NCI-H345 treated with DMSO at 0.1 percent for 48 hours (cell line): ENCODE measurements around the gene SNPH.

Source experiments
- DNase-seq: peaks from one replicate; lab custom pipeline; 2025; ENCODE audit not compliant: unreplicated experiment; lab: John Stamatoyannopoulos, UW

Gene SNPH

DNA sequence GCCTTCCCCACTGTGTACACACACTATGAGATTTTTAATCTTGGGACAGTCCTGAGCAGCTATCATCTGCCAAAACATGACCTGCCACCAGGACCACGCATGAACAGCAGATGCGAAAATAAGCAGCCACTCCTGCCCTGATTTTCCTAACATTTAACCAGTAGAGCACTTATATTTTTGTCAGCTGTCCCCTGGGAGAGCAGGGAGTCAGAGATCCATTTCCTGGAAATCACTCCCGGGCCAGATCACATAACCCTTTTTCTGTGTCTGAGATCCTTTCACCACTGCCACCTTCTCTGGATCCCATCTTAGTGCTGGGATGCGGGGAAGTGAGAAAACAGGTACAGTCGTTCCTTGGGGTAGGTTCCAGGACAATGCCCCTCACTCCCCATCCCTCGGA lies 57.2 kb downstream of the SNPH start:
- DNase-seq, result no peak

DNA sequence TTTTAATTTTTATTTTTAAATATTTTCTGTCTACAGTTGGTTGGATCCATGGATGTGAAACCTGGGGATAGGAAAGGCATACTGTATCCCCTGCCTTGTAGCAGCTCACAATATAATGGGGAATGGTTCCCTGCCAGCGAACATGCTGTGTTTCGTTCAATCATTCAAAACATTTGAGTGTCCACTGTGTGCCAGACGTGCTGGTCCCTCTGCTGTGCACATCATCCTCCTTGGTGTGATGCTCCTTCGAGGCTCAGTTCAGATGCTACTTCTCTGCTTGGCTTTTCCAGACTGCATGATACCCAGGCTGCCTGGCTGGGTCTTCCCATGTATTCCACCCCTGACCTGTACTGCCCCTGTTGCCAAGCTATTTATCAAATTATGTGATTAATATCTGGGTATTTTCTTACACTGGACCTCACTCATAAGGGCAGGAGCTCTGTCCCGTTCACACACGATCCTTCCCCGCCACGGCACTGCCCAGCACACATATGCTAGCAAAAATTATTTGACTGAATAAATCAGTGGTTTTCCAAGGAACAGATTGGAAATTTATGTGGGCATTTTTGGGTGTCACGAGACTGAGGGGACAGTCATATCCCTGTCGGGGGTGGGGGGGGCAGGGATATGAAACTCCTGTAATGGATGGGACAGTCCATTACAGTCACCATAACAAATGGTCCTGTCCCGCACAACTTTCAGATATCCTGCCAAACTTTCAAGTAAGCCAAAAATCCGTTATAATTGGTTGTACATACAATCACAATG lies 57.9 kb downstream of the SNPH start:
- no peak for DNase-seq

DNA sequence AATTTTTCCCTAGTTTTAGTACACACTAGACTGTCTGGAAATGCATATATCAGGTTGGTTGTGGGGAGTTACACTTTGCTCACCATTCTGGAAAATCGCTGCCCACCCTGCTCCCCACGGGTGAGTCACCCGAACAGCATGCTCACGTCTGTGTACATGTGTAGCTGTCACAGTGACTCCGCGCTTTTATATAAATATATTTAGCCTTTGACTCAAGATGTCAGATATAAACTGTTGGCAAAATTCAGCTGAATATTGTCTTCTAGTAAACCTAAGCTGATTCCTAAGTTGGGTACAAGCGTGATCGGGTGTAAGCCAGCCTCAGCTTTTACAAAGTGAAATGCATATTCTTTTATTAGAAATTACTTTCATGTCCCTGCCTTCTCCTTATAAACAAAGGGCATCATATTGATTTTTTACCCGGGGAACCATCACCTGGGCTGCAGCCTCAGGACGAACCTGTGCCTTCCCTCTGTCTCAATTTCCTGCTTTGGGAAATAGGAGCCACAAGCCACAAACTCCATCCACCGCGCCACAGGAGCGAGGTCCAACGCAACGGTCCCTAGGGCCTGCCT lies 58.6 kb downstream of the SNPH start:
- no peak for DNase-seq

DNA sequence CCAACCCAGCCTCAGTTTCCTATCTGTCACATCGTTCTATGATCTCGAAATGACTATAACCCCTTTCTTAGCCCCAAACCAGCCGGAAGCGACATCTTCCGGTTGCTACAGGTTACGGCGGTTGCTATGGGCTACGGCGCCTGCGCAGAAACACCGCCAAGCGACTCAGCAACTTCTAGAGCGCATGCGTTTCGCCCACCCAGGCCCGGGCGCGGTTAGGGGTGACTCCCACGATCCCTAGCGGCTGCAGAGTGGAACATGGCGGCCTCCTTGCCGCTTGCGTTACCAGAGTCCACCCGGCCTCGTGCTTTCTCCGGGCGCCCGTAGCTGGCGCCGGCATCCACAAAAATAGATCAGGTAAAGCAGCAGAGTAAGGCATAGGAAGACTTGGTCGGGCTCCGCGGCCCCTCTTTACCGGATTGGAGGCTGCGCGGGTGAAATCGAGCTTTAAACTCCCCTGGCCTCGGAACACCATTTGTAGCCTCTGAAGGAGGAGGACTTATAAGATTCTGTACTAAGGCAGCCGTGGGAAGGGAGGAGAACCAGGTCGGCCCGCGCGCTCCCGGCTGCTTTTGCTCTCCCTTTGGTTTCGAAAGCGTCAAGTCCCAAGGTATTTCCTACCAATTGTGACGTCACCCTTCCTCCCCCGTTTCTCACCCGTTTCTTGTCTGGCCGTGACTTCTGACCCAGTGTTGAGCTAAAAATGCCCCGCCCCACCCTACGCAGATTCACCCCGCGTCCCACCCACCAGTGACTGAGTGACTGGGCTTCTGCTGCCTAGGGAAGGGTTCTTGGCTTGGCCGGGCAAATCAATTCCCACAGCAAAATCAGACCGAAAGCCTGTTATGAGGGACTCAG lies 59.3 kb downstream of the SNPH start:
- peak; percentile 97 for DNase-seq

DNA sequence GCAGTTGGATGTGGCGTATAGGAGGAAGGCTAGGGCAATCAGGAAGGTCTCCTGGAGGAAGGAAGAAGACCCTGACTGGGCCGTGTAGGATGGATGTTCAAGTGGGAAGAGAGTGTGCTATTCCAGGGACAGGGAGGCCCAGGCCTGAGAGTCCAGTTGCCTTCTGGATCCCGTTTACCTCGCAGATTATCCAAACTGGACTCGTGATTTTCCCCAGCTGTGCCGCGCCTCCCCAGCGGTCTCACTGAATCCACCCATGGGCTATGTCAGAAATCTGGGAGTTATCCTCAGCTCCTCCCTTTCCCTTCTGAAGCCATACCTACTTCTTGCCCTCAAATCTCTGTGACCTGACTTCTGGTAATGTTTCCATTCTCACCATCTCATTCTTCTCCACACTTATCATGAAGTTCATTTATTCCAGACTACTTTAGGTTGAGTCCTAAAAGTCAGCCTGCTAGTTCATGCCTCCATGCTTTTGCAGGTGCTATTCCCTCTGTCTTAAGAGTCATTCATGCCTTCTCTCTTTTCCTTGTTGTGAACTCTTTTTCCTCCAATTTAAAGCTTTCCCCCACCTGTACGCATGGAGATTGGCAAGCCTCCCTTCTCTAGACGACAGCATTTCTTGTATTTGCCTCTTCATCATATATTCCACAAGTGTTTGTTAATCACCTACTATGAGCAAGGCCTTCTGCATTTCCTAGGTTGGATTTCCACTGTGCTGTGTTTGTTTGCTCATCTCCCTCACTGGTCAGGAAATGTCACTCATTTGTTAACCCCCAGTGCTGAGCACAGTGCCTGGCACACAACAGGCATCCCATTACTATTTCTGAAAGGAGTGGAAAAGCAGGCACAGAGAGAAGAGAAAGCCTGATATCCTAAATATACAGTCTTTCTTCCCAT lies 60.2 kb downstream of the SNPH start:
- no peak for DNase-seq

DNA sequence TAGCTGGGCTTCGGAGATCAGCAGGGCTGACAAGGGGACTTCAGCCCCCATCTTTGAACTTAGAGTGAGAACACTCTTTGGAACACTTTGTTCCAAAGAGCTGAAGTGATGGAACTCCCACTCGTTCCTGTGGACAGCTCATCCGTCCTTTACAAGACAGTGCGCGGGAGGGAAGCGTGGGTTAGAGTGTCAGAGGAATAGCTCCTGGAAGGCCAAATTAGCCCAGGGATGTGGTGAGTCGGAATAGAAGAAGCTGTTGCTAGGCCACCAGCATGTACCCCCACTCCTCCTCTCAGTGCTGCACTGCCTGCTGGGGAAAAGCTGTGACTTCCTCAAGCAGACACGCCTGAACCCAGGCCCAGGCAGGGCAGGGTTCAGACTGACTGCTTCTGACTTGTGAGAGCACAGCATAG lies 61.2 kb downstream of the SNPH start:
- no peak for DNase-seq

DNA sequence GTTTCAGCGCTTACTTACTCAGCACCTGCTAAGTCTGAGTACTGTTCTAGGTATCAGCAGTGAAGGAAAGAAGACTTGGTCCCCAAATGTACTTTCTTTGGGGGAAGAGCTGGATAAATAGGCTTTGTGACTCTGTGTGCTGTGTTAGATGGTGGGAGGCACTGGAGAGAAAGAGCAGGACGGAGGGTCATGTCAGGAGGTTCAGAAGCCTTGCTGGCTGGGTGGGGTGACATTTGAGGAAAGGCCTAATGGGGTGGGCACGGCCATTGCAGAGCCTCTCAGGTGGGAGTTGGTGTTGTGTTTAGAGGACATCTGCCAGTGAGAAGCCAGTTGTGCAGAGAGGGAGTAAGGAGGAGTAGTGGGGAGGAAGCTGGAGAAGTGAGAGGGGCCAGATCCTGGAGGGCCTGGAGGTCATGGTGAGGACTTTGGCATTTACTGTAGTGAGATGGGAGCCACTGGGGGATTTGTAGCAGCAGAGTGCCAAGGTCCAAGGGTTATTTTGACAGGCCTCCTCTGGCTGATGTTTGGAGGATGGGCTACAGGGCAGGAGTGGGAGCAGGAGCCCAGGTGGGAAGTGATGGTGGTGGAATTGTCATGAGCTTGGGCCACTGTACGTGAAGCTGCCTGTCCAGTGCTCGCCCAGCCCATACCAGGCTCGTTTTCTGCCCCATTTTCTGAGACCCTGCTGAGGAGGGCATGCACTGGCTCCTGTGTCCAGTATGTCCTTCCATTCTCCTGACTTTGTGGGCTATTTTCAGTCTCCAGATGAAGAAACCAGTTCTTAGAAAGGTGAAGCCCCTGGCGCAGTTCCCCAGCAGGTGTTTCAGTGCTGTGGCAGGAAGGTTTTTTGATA lies 62.0 kb downstream of the SNPH start:
- DNase-seq, result no peak

DNA sequence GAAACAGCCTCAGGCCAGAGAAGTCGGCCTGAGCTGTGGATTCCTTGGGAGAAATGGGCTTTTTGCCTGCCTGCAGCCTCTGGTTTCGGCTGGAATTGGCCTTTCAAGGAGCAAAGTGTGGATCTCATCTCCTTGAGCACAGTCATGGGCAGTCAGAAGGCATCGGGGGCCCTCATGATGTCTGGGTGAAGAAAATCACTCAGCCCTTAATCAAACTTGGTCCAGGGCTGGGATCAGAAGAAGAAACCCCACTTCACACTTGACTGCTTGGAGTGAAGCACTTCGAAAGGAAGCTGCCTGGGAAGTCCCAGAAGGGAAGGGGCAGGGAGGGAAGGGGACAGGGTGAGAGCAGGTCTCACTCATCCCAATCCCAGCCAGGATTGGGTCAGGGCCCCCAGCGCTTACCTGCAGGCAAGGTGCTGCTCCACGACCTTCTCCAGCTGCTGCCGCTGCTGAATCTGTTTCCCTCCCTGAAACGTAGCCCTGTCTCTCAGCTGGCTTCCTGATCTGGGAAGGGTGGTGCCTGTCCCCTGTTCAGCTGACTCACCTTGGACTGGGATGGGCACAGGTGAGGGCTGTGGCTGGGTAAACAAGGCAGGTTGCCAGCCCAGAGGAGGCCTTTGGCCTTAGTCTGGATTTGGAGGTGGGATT lies 62.7 kb downstream of the SNPH start, which contains the start of gene SDCBP2:
TSS of gene SDCBP2 (minus strand) at position 460 of the 651 bp plus-strand sequence. CDS start 8,723 bp downstream, outside the sequence.
- no peak for DNase-seq

DNA sequence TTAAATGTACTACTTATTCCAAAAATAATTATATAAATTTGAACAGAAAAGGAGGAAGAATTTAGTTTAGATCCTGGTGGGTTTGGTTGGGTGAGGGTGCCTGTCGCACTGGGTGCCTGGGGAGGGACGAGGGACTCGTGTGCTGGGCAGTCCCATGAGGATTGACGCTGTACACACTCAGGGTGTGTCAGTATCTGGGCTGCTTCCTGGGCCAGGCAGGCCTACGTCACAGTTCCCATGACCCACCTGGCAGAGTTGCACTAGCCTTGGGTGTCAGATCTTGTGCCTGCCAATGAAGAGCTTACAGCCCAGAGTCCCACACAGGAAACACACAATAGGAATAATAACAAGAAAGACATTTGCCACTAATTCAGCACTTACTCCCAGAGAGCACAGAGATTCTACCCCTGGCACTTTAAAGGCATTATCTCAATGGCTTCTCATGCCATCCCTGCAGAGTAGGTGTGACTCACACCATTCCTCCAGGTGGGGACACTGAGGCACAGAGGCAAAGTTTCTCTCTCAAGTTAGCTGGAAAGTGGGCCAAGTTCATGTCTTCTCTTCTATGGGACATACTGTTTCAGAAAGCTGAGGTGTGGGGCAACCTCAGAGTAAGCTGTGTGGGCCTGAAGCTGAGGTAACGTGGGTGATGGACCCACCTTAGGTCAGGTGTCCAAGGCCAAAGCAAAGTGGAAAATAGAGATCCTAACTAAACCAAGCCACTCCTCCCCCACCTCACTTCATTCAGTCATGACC lies 64.2 kb downstream of the SNPH start:
- DNase-seq, result no peak

DNA sequence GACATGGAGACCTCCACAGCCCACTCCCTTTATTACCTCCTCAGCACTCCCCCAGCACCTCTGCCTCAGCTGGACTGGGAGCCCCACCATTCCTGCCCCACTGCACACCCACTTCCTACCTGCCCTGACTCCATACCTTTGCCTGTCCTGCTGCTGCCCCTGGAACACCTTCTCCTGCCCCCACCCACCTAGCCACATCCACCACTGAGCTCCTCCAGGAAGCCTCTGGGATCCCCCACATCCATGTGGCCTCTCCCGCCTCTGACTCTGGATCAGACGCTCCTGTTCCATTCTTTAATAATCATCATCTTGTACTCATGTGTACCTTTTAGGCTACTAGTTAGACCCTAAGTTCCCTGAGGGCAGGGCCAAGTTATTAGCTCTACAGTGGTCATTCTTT lies 65.0 kb downstream of the SNPH start:
- no peak for DNase-seq

DNA sequence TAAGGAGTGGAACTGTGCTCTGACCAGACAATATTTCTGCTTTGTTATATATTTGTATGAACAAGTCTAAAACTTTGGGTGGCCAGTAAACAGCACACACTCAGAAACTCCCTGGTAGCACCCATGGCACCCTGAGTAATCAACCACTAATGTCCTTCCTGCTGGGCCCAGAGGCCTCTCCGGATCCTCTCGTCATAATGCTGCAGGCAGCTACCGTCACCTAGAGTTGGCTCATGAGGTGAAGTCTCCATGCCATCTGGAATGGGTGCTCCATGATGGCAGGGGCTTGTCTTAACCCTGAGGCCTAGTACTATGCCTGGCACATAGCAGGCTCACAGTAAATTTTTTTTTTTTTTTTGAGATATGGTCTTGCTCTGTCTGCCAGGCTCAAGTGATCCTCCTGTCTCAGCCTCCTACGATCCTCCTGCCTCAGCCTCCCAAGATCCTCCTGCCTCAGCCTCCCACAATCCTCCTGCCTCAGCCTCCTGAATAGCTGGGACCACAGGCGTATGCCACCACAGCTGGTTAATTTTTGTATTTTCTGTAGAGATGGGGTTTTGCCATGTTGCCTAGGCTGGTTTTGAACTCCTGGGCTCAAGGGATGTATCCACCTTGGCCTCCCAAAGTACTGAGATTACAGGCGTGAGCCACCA lies 65.8 kb downstream of the SNPH start:
- DNase-seq, result no peak

DNA sequence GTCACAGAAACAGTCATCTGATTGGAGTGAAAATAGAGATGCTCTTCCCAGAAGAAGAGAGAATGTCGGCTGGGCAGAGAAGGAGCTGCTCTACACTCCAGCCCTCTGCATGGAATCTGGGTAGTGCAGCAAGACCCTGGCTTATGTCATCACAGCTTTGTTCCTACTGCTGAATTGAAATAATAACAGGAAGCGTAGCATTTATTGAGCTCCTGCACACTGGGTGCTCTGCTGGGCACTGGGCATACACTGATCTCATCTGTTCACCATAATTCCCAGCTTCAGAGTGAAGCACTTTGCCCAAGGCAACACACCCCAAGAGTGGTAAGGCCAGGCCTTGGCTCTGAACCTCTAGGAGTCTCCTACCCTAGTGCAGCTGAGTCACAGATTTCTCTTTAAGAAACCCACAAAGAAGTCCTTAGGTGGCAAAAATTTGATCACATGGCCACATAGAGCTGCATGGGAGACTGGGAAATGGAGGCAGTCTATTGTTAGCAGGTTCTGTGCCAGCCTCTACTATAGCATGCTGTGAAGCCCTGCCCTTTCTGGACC lies 66.7 kb downstream of the SNPH start:
- DNase-seq, result no peak

DNA sequence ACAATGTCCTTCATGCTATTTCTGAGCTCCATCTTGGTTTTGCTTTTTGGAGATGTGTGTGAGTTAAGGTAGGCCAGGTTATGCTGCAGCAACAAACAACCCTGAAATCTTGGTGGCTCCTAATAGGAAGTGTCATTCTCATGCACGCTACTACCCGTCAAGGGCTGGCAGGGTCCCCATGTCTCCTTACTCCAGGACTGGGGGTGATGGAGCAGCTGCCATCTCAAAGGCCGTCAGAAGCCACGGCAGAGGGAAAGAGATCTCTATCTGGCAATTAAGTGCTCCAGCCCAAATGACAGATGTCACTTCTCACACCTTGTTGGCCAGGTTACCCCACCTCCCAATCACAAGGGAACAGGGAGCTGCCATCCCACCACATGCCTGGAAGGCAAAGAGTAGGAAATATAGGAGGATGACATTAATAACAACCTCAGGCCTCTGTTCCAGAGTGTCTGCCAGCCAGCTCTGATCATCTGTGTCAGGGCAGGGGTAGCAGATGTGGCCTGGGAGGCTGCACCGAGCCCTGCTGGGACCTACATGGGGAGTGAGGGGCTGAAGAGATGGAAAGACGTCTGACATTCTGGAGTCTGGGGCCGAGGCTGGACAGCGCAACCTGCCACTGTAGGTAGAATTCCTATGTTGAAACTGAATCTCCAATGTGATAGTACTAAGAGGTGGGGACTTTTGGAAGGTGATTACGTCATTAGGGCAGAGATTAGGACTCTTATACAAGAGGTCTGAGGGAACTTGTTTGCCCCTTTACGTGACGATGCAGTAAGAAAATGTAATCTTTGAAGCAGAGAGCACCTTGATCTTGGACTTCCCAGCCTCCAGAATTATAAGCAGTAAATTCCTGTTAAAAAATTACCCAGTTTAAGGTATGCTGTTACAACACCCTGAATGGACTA lies 67.6 kb downstream of the SNPH start:
- DNase-seq, result no peak

DNA sequence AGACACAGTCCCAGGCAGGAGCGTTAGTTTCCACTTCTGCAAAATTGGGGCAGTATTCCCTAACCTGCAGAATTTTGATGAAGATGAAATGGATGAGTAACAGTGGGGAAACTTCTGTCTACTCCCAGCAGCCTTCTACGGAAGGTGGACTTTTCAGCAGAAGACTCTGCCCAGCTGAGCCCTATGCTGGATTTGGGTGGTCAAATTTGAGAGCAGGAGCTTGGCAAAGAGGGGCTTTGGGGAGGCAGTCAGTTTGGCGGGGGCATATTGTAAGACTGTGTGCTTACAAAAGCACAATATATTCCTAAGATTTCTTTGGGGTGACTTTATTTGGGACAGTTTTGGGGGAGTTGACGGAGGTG lies 68.3 kb downstream of the SNPH start:
- DNase-seq, result no peak

DNA sequence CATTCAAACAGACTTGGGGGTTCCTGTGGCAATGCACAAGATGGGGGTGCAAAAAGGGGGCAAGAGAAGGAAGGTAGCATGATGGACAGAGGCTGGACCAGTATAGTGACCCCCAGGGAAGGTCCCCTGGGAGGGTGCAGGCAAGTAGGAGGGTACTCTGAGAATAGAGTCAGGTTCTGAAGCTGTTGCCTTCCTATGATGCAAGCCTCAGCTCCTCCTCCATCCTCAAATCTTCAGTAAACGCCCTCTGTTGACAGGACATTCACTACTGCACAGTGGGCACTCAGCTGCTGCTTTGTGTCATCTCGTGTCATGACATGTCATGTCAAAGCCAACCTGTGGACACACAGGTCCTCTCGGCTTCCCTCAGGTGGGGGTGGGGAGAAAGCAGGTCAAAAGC lies 68.7 kb downstream of the SNPH start:
- DNase-seq, result no peak

DNA sequence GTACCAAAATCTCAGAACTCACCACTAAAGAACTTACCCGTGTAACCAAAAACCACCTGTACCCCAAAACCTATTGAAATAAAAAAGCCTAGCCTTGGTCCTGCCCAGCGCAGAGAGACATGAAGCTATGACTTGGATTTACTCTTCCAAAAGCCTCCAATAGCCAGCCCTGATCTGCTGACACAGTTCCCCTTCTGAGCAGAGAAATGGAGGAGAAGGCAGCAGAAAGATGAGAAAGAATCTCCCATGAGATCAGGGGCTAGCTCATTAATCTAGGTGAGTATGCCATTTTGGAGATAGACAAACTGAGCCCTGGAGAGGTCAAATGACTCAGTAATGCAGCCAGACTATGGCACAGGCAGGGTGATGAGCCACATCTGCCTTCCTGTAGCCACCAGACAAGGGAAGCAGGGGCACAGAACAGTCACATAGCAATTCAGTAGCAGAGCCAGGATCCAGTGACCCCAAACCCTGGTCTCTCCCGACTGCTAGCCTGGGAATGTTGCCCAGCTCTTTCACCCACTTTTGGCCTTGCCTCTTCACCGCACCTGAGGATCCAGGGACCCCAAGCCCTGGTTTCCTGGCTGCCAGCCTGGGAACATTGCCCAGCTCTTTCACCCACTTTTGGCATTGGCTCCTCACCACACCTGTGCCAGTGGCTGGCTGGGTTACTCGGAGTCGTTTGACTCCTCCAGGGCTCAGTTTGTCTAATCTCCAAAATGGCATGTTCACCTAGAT lies 70.0 kb downstream of the SNPH start:
- DNase-seq, result no peak
